ENCODE data around the gene ULBP3.
"Not testable (repeated sequence)": the region's sequence is repeated elsewhere in the genome, so short reads cannot be mapped to it uniquely, and the experiment has no call there.

The ULBP3 gene

DNA sequence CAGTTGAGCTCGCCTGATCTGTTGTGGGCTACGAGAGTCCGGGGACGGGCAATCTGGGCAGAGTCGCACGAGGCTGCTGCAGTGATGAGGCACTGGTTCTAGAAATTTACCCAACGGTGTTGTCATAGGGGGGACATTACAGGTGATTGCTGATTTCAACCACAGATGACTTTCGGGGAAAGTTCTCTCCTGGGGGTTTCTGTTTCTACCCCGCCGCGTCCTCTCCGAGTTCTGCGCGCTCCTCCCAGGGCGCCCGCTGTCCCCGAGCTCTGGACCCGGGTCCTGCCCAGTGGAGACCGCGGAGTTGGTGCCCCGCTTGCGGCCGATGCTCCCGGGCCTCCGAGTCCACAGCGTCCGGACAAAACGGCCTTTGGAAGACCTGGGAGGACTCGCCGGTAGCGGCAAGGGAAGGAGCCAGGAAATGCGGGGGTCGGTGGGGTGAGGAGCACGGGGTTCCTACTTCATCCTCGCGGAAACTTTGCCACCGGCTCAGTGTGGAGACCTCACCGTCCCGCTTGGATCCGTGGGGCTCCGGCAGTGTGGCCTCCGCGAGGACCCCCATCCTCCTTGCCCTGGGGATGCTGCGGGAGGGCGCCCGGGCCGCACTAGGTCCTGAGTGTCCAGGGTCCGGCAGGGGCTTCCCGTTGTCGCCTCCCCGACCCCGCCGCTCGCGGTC is 31.3 kb downstream of the ULBP3 start:
- DNase-seq = no peak

DNA sequence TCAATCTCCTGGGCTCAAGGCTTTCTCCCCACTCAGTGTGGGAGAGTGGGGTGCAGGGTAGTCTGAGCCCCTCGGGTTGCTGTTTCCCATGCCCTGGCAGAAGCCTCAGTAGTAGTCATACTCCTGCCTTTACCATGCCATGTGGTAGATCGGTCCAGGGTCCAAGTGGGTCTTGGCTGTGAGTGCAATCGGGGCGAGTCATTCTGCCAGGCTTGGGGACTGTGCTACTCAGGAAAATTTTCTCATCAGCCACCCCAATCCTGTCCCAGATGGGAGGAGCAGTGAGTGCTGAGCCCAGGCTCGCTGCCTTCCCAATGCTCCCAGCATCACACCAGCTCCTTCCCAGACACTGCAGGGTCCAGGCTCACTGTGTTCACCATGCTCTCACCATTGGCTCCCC is 32.8 kb downstream of the ULBP3 start:
- no peak for DNase-seq

GRCh38 chr6:150033207-150033771 is 35.6 kb downstream of the ULBP3 start:
- DNase-seq = no peak

GRCh38 chr6:150032598-150032997 is 36.3 kb downstream of the ULBP3 start:
- DNase-seq = no peak

GRCh38 chr6:150030611-150031010 is 38.3 kb downstream of the ULBP3 start:
- DNase-seq = no peak

DNA sequence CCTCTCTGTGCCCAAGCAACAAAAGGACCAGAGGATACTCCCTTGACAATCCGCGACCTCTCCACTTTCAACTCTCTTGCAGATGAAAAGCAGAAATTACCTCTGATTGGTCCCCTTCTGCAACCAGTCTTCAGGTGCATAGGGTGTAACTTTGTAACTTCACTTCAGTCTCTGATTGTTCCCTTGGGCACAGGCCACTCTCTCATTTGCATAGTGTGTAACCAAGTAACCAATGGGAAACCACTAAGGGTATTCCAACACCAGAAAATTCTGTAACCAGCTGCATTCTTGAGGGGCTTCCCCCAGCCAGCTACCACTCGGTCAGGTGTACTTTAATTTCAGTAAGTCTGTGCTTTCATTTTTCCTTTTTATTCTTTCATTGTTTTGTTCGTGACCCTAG is 39.2 kb downstream of the ULBP3 start:
- no peak for DNase-seq

GRCh38 chr6:150029276-150029675 is 39.6 kb downstream of the ULBP3 start:
- DNase-seq = no peak

DNA sequence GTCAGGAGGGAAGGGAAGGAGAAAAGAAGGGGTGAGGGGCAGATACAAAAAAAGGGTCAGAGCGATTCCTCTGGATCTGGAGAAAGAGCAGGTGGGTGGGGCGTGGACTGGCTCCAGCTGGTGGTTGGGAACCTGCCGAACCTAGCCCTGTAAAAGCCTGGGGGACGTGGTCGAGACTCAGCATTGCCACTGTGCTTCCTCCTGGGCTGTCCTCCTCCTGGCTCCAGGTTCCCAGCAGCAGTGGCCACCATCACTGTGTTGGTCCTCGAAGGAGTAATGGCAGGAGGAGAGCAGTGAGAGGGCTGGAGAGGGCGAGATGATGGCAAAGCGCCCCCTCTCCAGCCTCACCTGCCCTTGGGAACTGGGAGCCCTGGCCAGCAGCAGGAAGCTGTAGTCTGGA is 40.1 kb downstream of the ULBP3 start:
- no peak for DNase-seq

DNA sequence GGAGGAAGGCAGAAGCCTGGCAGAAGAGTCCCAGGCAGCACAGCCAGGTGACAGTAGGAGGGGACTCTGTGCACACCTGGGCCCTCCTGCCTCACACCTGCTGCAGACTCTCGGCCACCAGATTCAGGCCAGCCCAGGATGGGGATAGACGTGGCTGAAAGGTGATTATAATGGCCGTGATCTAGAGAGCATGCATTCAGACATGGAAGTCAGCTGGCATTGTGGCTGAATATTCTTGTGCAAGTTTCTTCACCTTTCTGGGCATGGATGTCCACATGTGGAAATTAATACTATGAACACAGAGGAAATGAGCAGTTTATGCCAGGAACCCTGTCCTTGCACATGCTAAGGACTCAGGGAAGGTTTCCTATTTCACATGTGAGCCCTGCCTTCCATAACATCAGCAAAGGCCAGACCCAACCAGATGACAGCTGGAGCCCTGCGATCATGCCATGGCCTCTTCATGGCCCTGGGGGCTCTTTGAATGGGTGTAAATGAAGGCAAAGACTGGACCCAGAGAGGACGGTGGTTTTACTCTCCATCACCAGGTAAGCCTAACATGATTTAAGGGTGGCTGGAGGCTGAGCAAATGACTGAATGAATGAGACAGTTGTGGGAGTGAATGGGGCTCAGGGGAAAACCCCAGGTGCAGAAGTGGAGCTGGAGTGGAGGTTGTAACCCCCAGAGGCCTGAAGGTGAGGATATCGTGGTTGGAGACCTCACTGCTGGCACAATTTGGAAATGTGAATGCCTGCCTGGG is 40.9 kb downstream of the ULBP3 start:
- no peak for DNase-seq

DNA sequence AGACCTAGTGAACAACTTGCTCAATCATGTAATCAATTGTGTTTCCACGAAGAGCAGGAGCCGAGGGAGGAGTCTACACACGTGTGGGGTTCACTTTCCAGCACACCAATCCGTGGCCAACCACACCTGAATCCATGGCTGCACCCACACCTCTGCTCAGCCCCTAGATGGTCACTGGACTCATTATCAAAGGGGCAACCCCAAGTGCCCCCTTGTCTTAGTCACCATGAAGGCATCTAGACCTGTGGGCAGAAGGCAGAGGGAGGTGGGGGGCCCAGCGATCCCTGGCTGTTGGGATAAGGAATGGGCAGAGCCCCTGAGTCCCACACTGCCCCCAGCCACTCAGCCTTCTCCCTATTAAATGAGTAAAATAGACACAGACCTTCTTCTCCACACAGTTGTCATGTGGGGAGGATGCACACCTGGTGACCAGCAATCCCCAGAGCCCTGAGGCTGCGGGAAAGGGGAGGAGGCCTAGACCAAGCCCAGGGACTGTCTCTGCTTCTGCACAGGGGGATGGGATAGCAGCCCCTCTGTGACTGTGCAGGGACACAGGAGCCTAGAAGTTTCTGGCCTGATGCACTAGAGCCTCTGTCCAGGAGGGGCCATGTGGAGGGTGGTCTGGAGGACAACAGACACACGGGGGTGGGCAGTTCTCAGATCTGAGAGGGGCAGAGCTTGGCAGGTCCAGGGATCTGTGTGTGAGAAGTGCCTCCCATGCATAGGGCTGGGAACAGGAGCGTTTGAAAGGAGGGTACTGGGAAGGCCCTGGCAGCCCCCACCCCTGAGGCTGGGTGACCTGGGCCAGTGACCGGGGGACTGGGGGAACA is 41.7 kb downstream of the ULBP3 start:
- DNase-seq = no peak

DNA sequence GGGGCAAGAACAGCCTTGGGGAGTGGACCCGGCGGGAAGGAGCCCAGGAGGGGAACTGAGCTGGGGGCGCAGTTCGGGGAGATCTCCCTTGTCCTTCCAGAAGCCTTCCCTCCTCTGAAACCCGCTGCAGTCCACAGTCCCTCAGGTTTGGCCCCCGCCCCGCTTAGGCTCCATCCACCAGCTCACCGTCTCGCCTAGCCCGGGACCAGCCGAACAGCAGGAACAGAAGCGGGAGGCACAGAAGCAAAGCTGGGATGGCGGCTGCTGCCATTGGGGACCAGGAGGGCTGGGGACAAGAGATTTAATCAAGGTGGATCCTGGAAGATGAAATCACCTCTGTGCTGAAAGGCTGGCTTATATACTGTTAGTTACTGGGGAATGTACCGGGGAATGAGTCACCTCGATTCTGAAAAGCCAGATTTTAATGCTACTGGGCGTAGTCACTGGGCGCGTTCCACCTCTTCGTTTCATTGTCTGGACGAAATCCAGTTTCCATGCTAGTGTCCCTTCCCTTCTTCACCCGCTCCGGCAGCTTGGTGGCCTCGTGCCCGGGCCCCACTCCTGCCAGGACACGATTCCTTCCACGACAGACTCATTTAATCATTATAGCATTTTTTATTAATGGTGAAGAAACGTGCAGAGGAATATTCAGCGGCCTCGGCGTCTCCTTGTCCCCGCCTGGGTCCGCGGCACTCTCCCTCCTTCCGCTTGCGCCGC is 43.6 kb downstream of the ULBP3 start, which contains the start of gene RAET1L:
Gene RAET1L (minus strand): TSS at position 332 of the 717 bp plus-strand sequence. CDS start 61 bp downstream, at position 271.
- DNase-seq = no peak

DNA sequence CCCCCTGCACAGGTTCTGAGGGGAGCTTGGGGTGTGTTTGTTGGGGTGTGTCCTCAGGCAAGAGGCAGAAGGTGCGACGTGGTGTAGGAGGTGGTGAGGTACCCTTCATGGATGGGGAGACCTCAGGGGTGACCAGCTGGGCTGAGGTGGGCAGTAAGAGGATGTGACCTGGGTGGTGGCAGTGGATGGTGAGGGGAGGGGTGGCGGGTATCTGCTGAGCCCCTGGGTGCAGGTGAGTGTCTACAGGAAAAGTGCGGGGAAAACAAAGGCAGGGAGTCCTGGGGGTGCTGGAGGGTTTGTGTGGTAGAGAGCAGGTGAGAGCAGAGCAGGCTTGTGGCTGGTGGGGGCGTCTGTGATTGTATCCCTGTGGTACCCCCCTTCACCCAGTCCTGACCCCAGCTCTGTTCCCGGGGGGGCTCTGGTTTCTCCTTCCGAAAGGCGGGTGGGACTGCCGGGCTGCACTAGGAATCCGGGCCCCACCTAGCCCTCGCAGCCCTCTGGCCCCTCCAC is 44.2 kb downstream of the ULBP3 start:
- no peak for DNase-seq

DNA sequence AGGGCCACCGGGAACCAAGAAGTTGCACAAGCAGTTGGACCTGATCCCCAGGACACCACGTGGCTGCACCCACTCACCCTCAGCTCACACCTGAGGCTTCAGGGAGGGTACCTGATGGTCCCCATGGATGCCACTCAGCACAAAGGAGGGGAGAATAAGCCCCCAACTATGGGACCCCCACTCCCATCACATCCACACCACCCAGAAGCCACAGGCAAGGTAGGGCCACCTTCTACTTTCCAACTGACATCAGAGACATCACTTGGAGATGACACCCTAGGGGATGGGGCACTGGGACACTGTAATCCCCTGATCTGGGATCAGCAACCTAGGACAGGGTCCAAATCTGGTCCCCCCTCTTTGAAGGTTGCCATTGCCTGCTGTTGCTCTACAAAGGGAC is 44.9 kb downstream of the ULBP3 start:
- DNase-seq = not testable (repeated sequence)

DNA sequence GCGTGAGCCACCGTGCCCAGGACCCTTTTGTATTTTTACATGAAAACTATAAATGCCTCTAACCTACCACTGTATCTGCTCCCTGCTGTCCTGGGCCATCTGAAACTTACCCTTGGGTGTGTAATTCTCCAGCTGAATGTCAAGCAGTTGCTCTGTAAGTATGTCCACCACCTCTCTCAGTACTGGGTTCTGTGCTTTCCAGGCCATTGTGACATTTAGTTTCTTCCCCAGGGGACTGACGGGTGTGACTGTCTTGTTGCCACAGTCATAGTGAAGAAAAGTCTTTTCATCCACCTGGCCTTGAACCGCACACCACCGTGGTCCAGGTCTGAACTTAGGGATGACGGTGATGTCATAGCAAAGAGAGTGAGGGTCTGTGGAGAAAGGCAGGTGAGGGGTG is 47.1 kb downstream of the ULBP3 start:
- not testable (repeated sequence) for DNase-seq

GRCh38 chr6:150018846-150019580 is 49.9 kb downstream of the ULBP3 start:
- DNase-seq = no peak

GRCh38 chr6:150017186-150017521 is 51.8 kb downstream of the ULBP3 start:
- DNase-seq = not testable (repeated sequence)

DNA sequence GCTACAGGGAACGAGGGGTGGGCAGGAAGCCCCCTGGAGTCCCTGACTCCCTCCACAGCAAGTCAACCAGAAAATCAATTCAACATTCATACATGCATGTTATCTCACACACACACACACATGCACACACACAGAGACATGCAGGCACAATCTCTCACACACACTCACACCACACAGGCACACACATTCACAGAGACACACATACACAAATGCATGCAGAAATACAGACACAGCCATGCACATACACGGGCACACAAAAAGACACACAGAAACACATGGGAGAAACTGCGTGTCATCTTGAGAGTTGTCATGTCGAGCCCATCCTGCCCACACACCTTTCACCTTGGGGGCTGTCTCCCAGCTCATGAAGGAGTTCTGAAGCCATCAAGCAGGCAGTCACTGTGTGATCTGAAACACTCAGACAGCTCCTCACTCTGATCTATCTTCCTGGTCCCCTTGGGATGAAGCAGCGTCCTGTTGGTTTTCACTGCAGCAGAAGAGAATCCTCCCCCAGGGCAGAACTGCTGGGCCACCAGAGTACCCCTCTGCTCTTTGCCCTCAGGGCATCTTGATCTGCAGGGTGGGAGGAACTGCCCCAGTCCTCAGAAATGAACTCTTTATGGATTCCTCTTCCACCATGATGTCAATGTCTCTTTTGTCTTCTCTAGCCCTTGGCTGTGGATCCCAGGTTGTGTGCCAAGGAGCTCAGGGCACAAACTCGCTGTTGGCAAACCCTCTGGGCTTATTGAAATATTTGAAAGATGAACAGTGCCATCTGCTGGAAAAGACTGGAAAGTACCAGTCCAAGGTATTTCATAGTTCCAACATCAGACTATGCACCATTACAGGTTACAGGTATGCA is 52.4 kb downstream of the ULBP3 start:
- DNase-seq = no peak

GRCh38 chr6:150015281-150016001 is 53.5 kb downstream of the ULBP3 start:
- DNase-seq = not testable (repeated sequence)

GRCh38 chr6:150014623-150015280 is 54.2 kb downstream of the ULBP3 start:
- not testable (repeated sequence) for DNase-seq
